Muscle layer of colon (tissue), 2 donors: Measurements from ENCODE around the gene NPC1.

ENCODE experiments used
- H3K27ac ChIP-seq: one replicate; pipeline ENCODE4 v1.7.0; 2013; ENCODE audit warnings: low read depth, mild to moderate bottlenecking, low read length, moderate library complexity
- H3K27me3 ChIP-seq, 2 donors: one replicate each; pipeline ENCODE4 v1.7.0; 2013; ENCODE audit warnings: low read length in 2 of 2, mild to moderate bottlenecking in 2 of 2; ENCODE audit not compliant: insufficient read depth in 2 of 2, control insufficient read depth in 1 of 2
- H3K36me3 ChIP-seq: one replicate; pipeline ENCODE4 v1.7.0; 2013; ENCODE audit warnings: mild to moderate bottlenecking, low read length; ENCODE audit not compliant: insufficient read depth
- H3K4me1 ChIP-seq: one replicate; pipeline ENCODE4 v1.7.0; 2013; ENCODE audit warnings: mild to moderate bottlenecking, low read length; ENCODE audit not compliant: insufficient read depth
- H3K4me3 ChIP-seq, 2 donors: one replicate each; pipeline ENCODE4 v1.7.0; 2013; ENCODE audit warnings: low read length in 2 of 2, low read depth in 1 of 2, mild to moderate bottlenecking in 1 of 2, moderate library complexity in 1 of 2
- H3K9ac ChIP-seq: one replicate; pipeline ENCODE4 v1.7.0; 2013; ENCODE audit warnings: low read length
- H3K9me3 ChIP-seq: one replicate; pipeline ENCODE4 v1.7.0; 2013; ENCODE audit warnings: mild to moderate bottlenecking, low read length
- donor health status: abdominal sarcoma.
- donor health status: Adenocarcinoma of cecum.

Gene NPC1

GRCh38 chr18:23541349-23542093 is 44.8 kb downstream of the NPC1 start:
- no peaks in the 10 kb centered on the region for H3K27me3 ChIP-seq
- H3K27ac ChIP-seq = no peak overlapping the region
- no peak overlapping the region for H3K4me3 ChIP-seq
- H3K9me3 ChIP-seq = no peaks in the 10 kb centered on the region
- H3K36me3 ChIP-seq = peaks cover 73% of the 10 kb centered on the region
- no peaks in the 10 kb centered on the region for H3K4me1 ChIP-seq
- H3K9ac ChIP-seq = no peak overlapping the region

- H3K36me3 ChIP-seq = peaks cover 80% of the 10 kb centered on the region
- no peak overlapping the region for H3K9ac ChIP-seq
- no peaks in the 10 kb centered on the region for H3K27me3 ChIP-seq
- H3K27ac ChIP-seq = no peak overlapping the region
- no peak overlapping the region for H3K4me3 ChIP-seq
- no peaks in the 10 kb centered on the region for H3K9me3 ChIP-seq
- no peaks in the 10 kb centered on the region for H3K4me1 ChIP-seq
Observed at GRCh38 chr18:23540867-23541266, 45.4 kb downstream of the NPC1 start.

DNA sequence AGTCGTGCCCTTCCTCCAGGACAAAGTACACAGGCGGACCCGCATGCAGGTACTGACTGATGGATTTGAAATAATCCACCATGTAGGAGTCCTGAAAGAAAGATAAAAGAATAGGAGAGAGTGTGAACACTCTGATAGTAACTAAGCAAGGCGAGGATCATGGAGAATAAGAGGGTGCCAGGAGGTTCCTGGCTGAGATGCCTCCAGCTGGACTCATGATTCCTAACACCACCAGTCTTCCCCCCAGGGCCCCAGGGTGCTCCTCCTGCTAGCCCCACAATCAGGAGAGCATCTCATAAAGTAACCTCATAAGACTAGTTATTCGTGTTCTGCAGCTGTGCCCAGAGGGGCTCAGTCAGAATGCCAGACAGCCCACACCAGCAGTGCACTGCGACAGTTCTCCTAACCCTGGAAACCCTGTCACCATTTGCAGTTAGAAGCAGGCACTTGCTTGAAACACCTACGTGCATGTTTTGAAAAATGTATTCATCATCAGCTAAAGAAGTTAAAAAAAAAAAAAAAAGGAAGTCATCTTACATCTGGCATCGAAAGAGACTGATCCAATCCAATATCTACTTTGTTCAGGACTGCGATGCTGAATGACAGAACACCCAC is 46.3 kb downstream of the NPC1 start:
- no peaks in the 10 kb centered on the region for H3K9me3 ChIP-seq
- peaks cover 88% of the 10 kb centered on the region for H3K36me3 ChIP-seq
- H3K27ac ChIP-seq = no peak overlapping the region
- no peaks in the 10 kb centered on the region for H3K4me1 ChIP-seq
- no peak overlapping the region for H3K9ac ChIP-seq
- H3K4me3 ChIP-seq = no peak overlapping the region
- H3K27me3 ChIP-seq = no peaks in the 10 kb centered on the region

DNA sequence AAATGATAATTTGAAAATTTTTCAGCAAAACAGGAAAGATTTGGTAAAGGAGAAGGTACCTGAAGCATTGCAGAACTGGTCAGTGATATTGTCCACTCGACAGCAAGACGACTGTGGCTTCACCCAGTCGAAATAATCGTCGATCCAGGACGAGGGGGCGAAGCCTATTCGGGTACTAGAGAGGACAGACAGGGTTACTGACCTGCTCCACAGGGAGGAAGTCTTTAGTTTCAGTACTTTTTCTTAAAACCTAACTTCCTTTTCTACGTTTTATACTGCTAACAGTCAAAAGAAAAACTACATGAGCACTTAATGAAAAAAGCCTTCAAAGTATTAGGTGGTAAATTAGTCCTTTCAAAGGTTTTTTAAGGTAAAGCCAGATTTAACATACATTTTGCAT is 47.0 kb downstream of the NPC1 start:
- Histone ChIP-seq H3K4me1 (no peaks in the 10 kb centered on the region), H3K27me3 (no peaks in the 10 kb centered on the region), H3K4me3 (no peak overlapping the region), H3K9me3 (no peaks in the 10 kb centered on the region), H3K9ac (no peak overlapping the region), H3K36me3 (peaks cover 86% of the 10 kb centered on the region), H3K27ac (no peak overlapping the region)

GRCh38 chr18:23538870-23539269 is 47.4 kb downstream of the NPC1 start:
- Histone ChIP-seq H3K9ac (no peak overlapping the region), H3K36me3 (peaks cover 86% of the 10 kb centered on the region), H3K9me3 (no peaks in the 10 kb centered on the region), H3K4me1 (no peaks in the 10 kb centered on the region), H3K27ac (no peak overlapping the region), H3K4me3 (no peak overlapping the region), H3K27me3 (no peaks in the 10 kb centered on the region)

GRCh38 chr18:23538001-23538400 is 48.3 kb downstream of the NPC1 start:
- no peak overlapping the region for H3K9ac ChIP-seq
- no peaks in the 10 kb centered on the region for H3K27me3 ChIP-seq
- no peak overlapping the region for H3K4me3 ChIP-seq
- no peaks in the 10 kb centered on the region for H3K4me1 ChIP-seq
- H3K9me3 ChIP-seq = no peaks in the 10 kb centered on the region
- no peak overlapping the region for H3K27ac ChIP-seq
- H3K36me3 ChIP-seq = peaks cover 86% of the 10 kb centered on the region

DNA sequence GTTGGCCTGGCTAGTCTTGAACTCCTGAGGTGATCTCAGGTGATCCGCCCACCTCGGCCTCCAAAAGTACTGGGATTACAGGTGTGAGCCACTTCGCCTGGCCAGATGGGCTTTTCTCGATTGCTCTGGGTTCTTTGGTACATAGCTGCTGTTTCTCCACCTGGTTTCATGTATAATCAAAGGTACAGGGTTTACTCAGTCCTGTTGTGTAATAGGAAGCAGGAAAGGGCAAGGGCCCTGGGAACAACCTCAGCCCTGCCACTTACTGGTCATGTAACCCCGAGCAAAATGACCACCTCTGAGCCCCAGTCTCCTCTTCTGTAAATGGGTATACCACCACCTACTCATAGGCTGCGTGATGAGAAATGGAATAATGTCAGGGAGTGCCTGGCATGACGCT is 49.0 kb downstream of the NPC1 start:
- Histone ChIP-seq H3K9me3 (no peaks in the 10 kb centered on the region), H3K27me3 (no peaks in the 10 kb centered on the region), H3K27ac (no peak overlapping the region), H3K4me1 (no peaks in the 10 kb centered on the region), H3K9ac (no peak overlapping the region), H3K4me3 (no peak overlapping the region), H3K36me3 (peaks cover 87% of the 10 kb centered on the region)

DNA sequence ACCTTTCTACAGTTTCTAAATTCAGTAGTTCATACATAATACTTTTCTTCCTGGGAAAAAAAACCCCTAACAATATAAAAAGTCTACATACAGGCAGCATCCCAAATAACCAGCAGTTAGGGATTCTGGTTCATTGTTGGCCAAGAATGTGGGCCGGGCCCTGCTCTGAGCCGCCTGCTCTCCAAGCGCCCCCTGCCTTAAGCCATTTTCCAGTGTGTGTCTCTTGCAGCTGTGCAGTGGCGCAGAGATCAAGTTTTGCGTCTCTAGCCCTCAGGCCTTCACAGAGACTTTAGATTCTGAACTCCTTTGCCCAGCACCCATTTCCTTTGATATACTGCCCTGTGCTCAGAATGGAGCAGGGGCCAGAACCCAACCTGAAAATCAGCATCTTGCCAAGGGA is 50.1 kb downstream of the NPC1 start:
- no peak overlapping the region for H3K4me3 ChIP-seq
- H3K9me3 ChIP-seq = no peaks in the 10 kb centered on the region
- no peaks in the 10 kb centered on the region for H3K4me1 ChIP-seq
- H3K36me3 ChIP-seq = peaks cover 88% of the 10 kb centered on the region
- no peak overlapping the region for H3K9ac ChIP-seq
- H3K27me3 ChIP-seq = no peaks in the 10 kb centered on the region
- no peak overlapping the region for H3K27ac ChIP-seq

- H3K36me3 ChIP-seq = peaks cover 86% of the 10 kb centered on the region
- H3K27ac ChIP-seq = no peak overlapping the region
- H3K9ac ChIP-seq = no peak overlapping the region
- H3K4me1 ChIP-seq = no peaks in the 10 kb centered on the region
- no peak overlapping the region for H3K4me3 ChIP-seq
- no peaks in the 10 kb centered on the region for H3K27me3 ChIP-seq
- no peaks in the 10 kb centered on the region for H3K9me3 ChIP-seq
Observed at GRCh38 chr18:23534276-23534675, 52.0 kb downstream of the NPC1 start.

DNA sequence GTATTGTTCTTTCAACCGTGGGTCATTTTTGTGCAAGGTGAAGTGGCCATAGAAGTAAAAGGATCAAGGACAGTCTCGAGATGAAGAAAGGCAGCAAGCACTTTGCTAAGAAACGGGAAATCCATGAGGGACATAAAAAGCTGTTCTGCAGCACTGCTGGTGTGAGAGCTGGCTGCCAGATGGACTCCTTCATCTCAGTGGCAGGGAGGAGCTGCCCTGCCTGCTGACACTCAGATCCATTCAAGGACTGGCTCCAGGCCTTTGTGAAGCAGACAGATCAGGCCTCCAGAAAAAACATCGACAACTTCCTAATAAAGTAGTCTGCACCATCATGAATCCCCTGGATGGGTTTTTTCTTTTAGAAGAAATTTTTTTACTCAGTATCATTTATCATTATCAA is 53.5 kb downstream of the NPC1 start:
- no peaks in the 10 kb centered on the region for H3K4me1 ChIP-seq
- H3K9ac ChIP-seq = no peak overlapping the region
- H3K27me3 ChIP-seq = no peaks in the 10 kb centered on the region
- peaks cover 81% of the 10 kb centered on the region for H3K36me3 ChIP-seq
- H3K27ac ChIP-seq = no peak overlapping the region
- H3K9me3 ChIP-seq = no peaks in the 10 kb centered on the region
- H3K4me3 ChIP-seq = no peak overlapping the region

DNA sequence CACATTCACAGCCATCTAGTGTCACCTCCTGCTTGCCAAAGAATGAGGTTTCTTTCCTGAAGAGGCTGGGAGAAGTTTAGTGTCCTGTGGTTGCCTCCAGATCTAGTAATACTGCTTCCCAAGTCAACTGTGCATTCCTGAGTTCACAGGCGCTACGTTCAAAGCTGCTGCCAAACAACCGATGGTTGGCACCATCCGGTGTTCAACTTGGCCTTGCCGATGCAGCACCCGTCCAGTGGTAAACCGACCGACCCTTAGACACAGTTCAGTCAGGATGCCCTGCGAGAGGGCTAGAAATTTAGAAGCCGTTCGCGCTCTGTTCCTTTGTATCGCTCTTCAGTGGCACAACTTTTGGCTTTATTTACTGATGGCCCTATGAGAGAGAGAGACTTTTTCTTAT is 54.4 kb downstream of the NPC1 start:
- Histone ChIP-seq H3K4me3 (no peak overlapping the region), H3K36me3 (peaks cover 73% of the 10 kb centered on the region), H3K9me3 (no peaks in the 10 kb centered on the region), H3K27ac (no peak overlapping the region), H3K27me3 (no peaks in the 10 kb centered on the region), H3K9ac (no peak overlapping the region), H3K4me1 (no peaks in the 10 kb centered on the region)

DNA sequence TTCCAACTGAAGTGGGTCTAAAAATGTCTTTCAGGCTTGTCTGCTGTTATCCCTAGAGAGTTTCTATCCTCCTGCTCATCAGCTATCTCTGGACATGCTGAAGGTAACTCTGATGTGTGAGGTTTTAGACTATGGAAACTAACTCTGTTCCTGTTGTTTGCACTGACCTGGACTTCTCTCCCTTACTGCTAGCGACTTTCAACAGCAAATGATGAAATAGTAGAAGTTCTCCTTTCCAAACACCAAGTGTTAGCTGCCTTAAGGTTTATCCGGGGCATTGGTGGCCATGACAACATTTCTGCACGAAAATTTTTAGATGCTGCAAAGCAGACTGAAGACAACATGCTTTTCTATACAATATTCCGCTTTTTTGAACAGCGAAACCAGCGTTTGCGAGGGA is 56.1 kb downstream of the NPC1 start:
- Histone ChIP-seq H3K27me3 (no peaks in the 10 kb centered on the region), H3K9ac (no peak overlapping the region), H3K36me3 (peaks cover 72% of the 10 kb centered on the region), H3K4me1 (no peaks in the 10 kb centered on the region), H3K9me3 (no peaks in the 10 kb centered on the region), H3K4me3 (no peak overlapping the region), H3K27ac (no peak overlapping the region)
